GM18867 (cell line): ENCODE results near the gene NLRP1.

Source experiments
- ATAC-seq: cut with Tn5 transposase; IDR thresholded peaks from one replicate; pipeline ENCODE4 v1.9.1; 2021; ENCODE audit warnings: mild to moderate bottlenecking, moderate library complexity; ENCODE audit not compliant: unreplicated experiment

NLRP1 gene

DNA sequence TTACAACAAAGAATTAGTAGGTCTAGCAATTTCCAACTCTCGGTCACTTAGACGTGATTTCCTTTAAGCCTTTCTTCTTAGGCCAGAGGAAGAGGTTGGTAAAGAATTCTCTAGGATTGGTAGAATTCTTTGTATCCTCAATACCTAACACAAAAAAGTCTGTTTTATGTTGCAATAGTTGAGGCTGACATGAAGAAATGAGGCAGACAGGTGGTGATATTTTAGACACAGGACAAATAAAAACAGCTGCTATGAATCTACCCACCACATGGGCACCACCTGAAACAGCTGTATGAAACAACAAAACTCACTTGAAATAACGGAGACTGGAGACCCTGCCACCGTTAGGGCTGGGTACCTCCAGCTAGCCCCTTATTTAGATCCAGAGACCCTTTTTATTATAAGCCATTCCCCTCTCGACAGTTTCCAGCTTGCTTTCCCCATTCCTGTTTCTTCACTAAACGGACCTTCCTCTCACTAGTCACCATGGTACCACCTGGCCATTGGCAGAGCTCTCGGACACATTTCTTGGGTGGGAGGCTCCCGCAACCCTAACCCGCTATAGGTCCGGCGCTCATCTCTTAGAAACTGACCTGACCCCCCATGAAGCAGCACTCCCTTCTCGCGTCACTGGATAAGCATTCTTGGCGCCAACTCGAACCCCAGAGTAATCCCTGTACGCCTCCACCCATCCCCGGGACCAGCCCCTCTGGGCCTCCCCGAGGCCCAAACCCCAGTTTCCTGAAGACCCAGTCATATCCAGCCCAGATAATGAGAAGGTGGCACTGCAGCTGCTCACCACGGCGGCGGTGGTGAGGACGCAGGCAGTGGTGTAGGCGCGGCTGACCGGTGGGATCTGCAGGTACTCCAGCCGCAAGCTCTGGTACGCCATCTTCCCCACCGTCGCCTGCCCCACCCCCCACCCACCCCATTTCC lies 98.8 kb downstream of the NLRP1 start, which contains the start of gene DERL2:
Gene DERL2 (minus strand): TSS at position 909 of the 936 bp plus-strand sequence. CDS start 17 bp downstream, at position 892.
- ATAC-seq, result no peak

- no peak for ATAC-seq
These were observed 102.9 kb downstream of the NLRP1 start for GRCh38 chr17:5481451-5481850.

- no peak for ATAC-seq
These were observed 103.3 kb downstream of the NLRP1 start for GRCh38 chr17:5480962-5481361.

DNA sequence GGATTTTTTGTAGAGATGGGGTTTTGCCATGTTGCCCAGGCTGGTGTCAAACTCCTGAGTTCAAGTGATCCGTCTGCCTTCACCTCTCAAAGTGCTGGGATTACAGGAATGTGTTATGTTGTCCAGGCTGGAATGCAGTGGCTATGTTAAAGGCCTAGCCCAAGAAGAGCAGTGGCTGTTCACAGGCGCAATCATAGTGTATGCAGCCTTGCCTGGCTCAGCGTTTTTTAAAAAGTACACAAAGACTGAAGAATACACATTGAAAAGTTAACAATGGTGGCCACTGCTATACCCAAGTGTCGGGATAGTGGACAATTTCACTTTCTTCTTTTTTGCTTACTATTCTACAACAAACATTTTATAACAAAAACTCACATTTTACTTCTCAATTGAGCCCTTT lies 105.3 kb downstream of the NLRP1 start:
- no peak for ATAC-seq

GRCh38 chr17:5473906-5474305 lies 110.4 kb downstream of the NLRP1 start:
- no peak for ATAC-seq

DNA sequence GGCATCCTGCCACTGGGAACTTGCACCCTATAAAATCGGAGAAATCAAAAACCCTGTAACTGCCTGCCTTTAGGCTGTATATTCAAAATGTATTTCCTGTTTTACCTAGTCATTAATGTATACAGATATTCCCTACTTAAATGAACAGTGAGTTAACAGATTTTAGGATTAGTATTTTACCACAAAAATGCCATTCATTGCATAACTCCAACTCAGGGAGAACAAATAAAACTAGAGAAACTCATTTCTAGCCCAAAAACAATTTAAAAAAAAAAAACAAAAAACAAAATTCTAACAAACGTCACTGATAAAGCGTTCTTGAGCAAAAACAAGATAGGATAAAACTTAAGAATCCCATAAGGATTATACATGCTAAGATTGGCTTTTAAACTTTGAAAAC lies 111.8 kb downstream of the NLRP1 start:
- ATAC-seq, result no peak

- ATAC-seq, result no peak
These were observed 116.2 kb downstream of the NLRP1 start for GRCh38 chr17:5468075-5468473.

DNA sequence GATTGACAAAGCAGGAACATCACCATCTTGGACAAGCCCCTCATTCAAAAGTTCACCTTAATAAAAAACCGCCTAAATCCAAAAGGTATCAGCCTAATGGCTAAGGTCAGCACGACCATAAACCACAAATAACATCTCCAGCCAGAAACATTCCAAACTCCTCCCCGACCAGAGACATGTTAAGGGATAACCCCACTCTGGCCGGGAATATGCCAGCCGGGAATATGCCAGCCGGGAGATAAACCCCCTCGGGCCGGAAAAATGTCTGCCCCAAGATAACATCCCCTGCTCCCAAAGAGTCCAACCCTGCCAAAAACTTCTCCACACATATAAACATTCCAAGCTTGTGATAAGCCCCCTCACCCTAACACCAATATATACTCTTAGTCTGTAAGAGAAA lies 116.9 kb downstream of the NLRP1 start:
- no peak for ATAC-seq

DNA sequence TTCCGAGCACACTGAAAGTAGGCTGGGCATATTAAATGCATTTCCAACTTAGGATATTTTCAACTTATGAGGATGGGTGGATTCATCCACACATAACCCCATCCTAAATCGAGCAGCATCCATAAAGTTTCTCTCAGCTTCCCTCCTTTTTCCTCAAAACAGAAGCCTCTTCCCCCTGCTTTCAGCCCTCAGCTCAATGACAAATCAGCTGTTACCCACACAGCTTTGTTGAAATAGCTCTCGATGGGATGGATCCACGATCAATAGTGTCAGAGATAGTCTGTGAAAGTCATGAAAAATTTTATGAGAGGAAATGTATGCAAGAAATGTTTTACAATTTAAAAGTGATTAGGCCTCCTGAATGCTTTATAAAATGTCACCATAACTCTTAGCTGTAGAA lies 118.0 kb downstream of the NLRP1 start:
- no peak for ATAC-seq

- ATAC-seq, result no peak
These were observed 119.4 kb downstream of the NLRP1 start for GRCh38 chr17:5464717-5465507.
